HEK293 (cell line): ENCODE measurements around the gene CD44.

Experiments used
- CTCF ChIA-PET: fragments of 350-600 bp; formaldehyde crosslinking; extraction: SDS; loops from one replicate; lab custom pipeline; 2021; ENCODE audit warnings: antibody characterized with exemption; lab: Yijun Ruan, JAX
- POLR2A ChIA-PET: fragments of 300-600 bp; formaldehyde crosslinking; extraction: SDS; loops from one replicate; lab custom pipeline; 2020; ENCODE audit warnings: antibody characterized with exemption, inconsistent platforms; lab: Yijun Ruan, JAX
- H3K27ac ChIP-seq: fragments of 200-500 bp; sonication (Bioruptor generic); 2 replicates; pipeline ENCODE4 v1.5.1; 2014; ENCODE audit warnings: low read depth, low read length, control low read depth, inconsistent platforms; ENCODE audit errors: extremely low read depth
- H3K36me3 ChIP-seq, 2 experiments: fragments of 200-500 bp in 1 of 2; sonication (Bioruptor generic) in 1 of 2; 1 replicate in 1 of 2; 2 replicates in 1 of 2; pipeline ENCODE4 v1.5.1; 2014 to 2017; ENCODE audit warnings: inconsistent platforms in 2 of 2, low read length in 2 of 2; ENCODE audit not compliant: control insufficient read depth in 2 of 2, insufficient read depth in 1 of 2
- H3K4me1 ChIP-seq: fragments of 200-500 bp; sonication (Bioruptor generic); 2 replicates; pipeline ENCODE4 v1.5.1; 2014; ENCODE audit warnings: mild to moderate bottlenecking, low read length, inconsistent platforms; ENCODE audit not compliant: control insufficient read depth, insufficient read depth
- H3K4me3 ChIP-seq: 2 replicates; pipeline ENCODE4 v1.5.1; 2011; ENCODE audit warnings: low read depth, mild to moderate bottlenecking, control low read depth, low read length, moderate library complexity
- H3K9me3 ChIP-seq: fragments of 200-500 bp; sonication (Bioruptor generic); 2 replicates; pipeline ENCODE4 v1.5.1; 2014; ENCODE audit warnings: low read depth, low read length, inconsistent platforms; ENCODE audit not compliant: control insufficient read depth, insufficient read depth
- BCL11A ChIP-seq: fragments of 450-650 bp; formaldehyde crosslinking; IDR thresholded peaks from 2 replicates; pipeline ENCODE4 v1.5.1; 2016; ENCODE audit warnings: low read depth, missing biosample characterization, missing genetic modification characterization
- GLIS1 ChIP-seq: fragments of 450-650 bp; formaldehyde crosslinking; IDR thresholded peaks from 2 replicates; pipeline ENCODE4 v1.5.1; 2016; ENCODE audit warnings: missing biosample characterization, missing genetic modification characterization
- HOXC10 ChIP-seq: sonication (generic); formaldehyde crosslinking; IDR thresholded peaks from 2 replicates; pipeline ENCODE4 v1.8.1; 2023; ENCODE audit warnings: mild to moderate bottlenecking, missing genetic modification reagents
- KLF10 ChIP-seq: fragments of 450-650 bp; IDR thresholded peaks from 2 replicates; pipeline ENCODE4 v1.5.1; 2018; ENCODE audit warnings: missing biosample characterization, mild to moderate bottlenecking, missing genetic modification characterization
- KLF7 ChIP-seq: fragments of 450-650 bp; formaldehyde crosslinking; IDR thresholded peaks from 2 replicates; pipeline ENCODE4 v1.5.1; 2016; ENCODE audit warnings: missing biosample characterization, missing genetic modification characterization, borderline replicate concordance
- MZF1 ChIP-seq: fragments of 450-650 bp; formaldehyde crosslinking; IDR thresholded peaks from 2 replicates; pipeline ENCODE4 v1.5.1; 2017; ENCODE audit warnings: missing biosample characterization, missing genetic modification characterization, borderline replicate concordance
- REST ChIP-seq: fragments of 450-650 bp; formaldehyde crosslinking; IDR thresholded peaks from 2 replicates; pipeline ENCODE4 v1.5.1; 2016; ENCODE audit warnings: missing biosample characterization, missing genetic modification characterization
- SCRT1 ChIP-seq: fragments of 450-650 bp; formaldehyde crosslinking; IDR thresholded peaks from 2 replicates; pipeline ENCODE4 v1.5.1; 2016; ENCODE audit warnings: missing biosample characterization, missing genetic modification characterization, borderline replicate concordance
- ZBTB8A ChIP-seq: fragments of 450-650 bp; formaldehyde crosslinking; IDR thresholded peaks from 2 replicates; pipeline ENCODE4 v1.5.1; 2016; ENCODE audit warnings: missing biosample characterization, missing genetic modification characterization
- ZFP37 ChIP-seq: fragments of 450-650 bp; formaldehyde crosslinking; IDR thresholded peaks from 2 replicates; pipeline ENCODE4 v1.5.1; 2016; ENCODE audit warnings: missing biosample characterization, missing genetic modification characterization
- ZNF223 ChIP-seq: fragments of 450-650 bp; formaldehyde crosslinking; IDR thresholded peaks from 2 replicates; pipeline ENCODE4 v1.5.1; 2016; ENCODE audit warnings: missing biosample characterization, missing genetic modification characterization
- ZNF324 ChIP-seq: fragments of 450-650 bp; formaldehyde crosslinking; IDR thresholded peaks from 2 replicates; pipeline ENCODE4 v1.5.1; 2016; ENCODE audit warnings: missing biosample characterization, missing genetic modification characterization
- ZNF629 ChIP-seq: fragments of 450-650 bp; formaldehyde crosslinking; IDR thresholded peaks from 2 replicates; pipeline ENCODE4 v1.5.1; 2017; ENCODE audit warnings: missing biosample characterization, missing genetic modification characterization
- ZNF658 ChIP-seq: fragments of 450-650 bp; formaldehyde crosslinking; IDR thresholded peaks from 2 replicates; pipeline ENCODE4; 2016; ENCODE audit warnings: missing biosample characterization, missing genetic modification characterization
- ZNF785 ChIP-seq: fragments of 450-650 bp; formaldehyde crosslinking; IDR thresholded peaks from 2 replicates; pipeline ENCODE4 v1.5.1; 2016; ENCODE audit warnings: missing biosample characterization, missing genetic modification characterization
- ZSCAN30 ChIP-seq: fragments of 450-650 bp; IDR thresholded peaks from 2 replicates; pipeline ENCODE4 v1.5.1; 2018; ENCODE audit warnings: missing biosample characterization, mild to moderate bottlenecking, missing genetic modification characterization, moderate library complexity
- TF ChIP-seq, protein P1 (sequence below): fragments of 450-650 bp; formaldehyde crosslinking; IDR thresholded peaks from 2 replicates; pipeline ENCODE4 v1.5.1; 2016; ENCODE audit warnings: missing biosample characterization, missing genetic modification characterization
- TF ChIP-seq, protein P2 (sequence below): fragments of 450-650 bp; formaldehyde crosslinking; IDR thresholded peaks from 2 replicates; pipeline ENCODE4 v1.5.1; 2017; ENCODE audit warnings: missing biosample characterization, mild to moderate bottlenecking, missing genetic modification characterization, moderate library complexity
- TF ChIP-seq, protein P3 (sequence below): fragments of 450-650 bp; formaldehyde crosslinking; IDR thresholded peaks from 2 replicates; pipeline ENCODE4 v1.5.1; 2016; ENCODE audit warnings: missing biosample characterization, missing genetic modification characterization

CD44 gene

GRCh38 chr11:35133656-35134055 is 5.3 kb upstream of the CD44 start:
- H3K36me3 ChIP-seq: no peaks in the 10 kb centered on the region
- no peaks in the 10 kb centered on the region for H3K9me3 ChIP-seq
- POLR2A ChIA-PET: no interaction called here
- no peak overlapping the region for H3K27ac ChIP-seq
- CTCF ChIA-PET: interaction anchor here (1.2 kb wide), 1 partner anchor 172 kb away, joined by 3 read pairs; no protein-coding TSS in a partner anchor
- TF ChIP-seq GLIS1 (tag by site-specific recombination): no peak
- TF ChIP-seq, protein P1, sequence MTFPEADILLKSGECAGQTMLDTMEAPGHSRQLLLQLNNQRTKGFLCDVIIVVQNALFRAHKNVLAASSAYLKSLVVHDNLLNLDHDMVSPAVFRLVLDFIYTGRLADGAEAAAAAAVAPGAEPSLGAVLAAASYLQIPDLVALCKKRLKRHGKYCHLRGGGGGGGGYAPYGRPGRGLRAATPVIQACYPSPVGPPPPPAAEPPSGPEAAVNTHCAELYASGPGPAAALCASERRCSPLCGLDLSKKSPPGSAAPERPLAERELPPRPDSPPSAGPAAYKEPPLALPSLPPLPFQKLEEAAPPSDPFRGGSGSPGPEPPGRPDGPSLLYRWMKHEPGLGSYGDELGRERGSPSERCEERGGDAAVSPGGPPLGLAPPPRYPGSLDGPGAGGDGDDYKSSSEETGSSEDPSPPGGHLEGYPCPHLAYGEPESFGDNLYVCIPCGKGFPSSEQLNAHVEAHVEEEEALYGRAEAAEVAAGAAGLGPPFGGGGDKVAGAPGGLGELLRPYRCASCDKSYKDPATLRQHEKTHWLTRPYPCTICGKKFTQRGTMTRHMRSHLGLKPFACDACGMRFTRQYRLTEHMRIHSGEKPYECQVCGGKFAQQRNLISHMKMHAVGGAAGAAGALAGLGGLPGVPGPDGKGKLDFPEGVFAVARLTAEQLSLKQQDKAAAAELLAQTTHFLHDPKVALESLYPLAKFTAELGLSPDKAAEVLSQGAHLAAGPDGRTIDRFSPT (tag by site-specific recombination): no peak
- TF ChIP-seq, protein P2, sequence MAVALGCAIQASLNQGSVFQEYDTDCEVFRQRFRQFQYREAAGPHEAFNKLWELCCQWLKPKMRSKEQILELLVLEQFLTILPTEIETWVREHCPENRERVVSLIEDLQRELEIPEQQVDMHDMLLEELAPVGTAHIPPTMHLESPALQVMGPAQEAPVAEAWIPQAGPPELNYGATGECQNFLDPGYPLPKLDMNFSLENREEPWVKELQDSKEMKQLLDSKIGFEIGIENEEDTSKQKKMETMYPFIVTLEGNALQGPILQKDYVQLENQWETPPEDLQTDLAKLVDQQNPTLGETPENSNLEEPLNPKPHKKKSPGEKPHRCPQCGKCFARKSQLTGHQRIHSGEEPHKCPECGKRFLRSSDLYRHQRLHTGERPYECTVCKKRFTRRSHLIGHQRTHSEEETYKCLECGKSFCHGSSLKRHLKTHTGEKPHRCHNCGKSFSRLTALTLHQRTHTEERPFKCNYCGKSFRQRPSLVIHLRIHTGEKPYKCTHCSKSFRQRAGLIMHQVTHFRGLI (tag by site-specific recombination): no peak
- no peak for TF ChIP-seq ZNF629
- no peak for TF ChIP-seq KLF7 (tag by site-specific recombination)
- no peak for TF ChIP-seq ZNF785 (tag by site-specific recombination)
- TF ChIP-seq ZBTB8A (tag by site-specific recombination): no peak
- no peak for TF ChIP-seq HOXC10
- TF ChIP-seq BCL11A (tag by site-specific recombination): no peak
- no peak for TF ChIP-seq ZSCAN30
- H3K4me1 ChIP-seq: no peaks in the 10 kb centered on the region
- no peak overlapping the region for H3K4me3 ChIP-seq

- CTCF ChIA-PET: interaction anchor here (0.7 to 1.2 kb wide), 2 partner anchors 171 to 1838 kb away, joined by 3 read pairs; no protein-coding TSS in a partner anchor
- H3K27ac ChIP-seq: no peak overlapping the region
Measured at GRCh38 chr11:35134403-35135148, 4.4 kb upstream of the CD44 start.

More at GRCh38 chr11:35134403-35135148, 4.4 kb upstream of the CD44 start:
- Histone ChIP-seq H3K4me1 (no peaks in the 10 kb centered on the region), H3K4me3 (no peak overlapping the region), H3K36me3 (no peaks in the 10 kb centered on the region), H3K9me3 (no peaks in the 10 kb centered on the region)
- no peak for TF ChIP-seq REST
- TF ChIP-seq, protein P3, sequence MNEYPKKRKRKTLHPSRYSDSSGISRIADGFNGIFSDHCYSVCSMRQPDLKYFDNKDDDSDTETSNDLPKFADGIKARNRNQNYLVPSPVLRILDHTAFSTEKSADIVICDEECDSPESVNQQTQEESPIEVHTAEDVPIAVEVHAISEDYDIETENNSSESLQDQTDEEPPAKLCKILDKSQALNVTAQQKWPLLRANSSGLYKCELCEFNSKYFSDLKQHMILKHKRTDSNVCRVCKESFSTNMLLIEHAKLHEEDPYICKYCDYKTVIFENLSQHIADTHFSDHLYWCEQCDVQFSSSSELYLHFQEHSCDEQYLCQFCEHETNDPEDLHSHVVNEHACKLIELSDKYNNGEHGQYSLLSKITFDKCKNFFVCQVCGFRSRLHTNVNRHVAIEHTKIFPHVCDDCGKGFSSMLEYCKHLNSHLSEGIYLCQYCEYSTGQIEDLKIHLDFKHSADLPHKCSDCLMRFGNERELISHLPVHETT (tag by site-specific recombination): no peak
- no peak for TF ChIP-seq ZNF658
- no peak for TF ChIP-seq ZFP37 (tag by site-specific recombination)
- TF ChIP-seq SCRT1 (tag by site-specific recombination): no peak
- no peak for TF ChIP-seq ZNF324 (tag by site-specific recombination)
- TF ChIP-seq ZNF223 (tag by site-specific recombination): no peak
- no peak for TF ChIP-seq MZF1 (tag by site-specific recombination)
- TF ChIP-seq KLF10 (tag by site-specific recombination): no peak
- POLR2A ChIA-PET: no interaction called here
